ENCODE measurements around the gene SOX5.

DNA sequence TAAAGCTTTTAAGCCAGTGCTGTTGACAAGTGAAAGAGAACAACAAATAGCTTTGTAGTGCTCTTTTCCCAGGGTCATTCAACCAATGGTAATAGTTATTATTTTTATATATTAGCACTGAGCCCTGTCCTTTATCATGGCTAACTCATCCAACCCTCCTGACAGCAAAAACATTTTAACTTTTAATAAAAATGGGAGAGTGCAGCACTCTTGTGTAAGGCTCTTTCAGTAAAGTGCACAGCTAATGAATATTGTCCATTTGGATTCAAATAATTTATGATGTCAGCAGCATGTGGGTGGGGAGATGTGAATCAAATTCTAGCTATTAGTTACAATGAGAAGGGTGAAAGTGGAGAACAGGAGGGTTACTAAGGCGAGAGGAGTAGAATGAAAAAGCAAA is 185.7 kb downstream of the SOX5 start:
- TF ChIP-seq POLR2A (IDR thresholded peaks at IDR 0.05): no peak
- TF ChIP-seq, protein P1, sequence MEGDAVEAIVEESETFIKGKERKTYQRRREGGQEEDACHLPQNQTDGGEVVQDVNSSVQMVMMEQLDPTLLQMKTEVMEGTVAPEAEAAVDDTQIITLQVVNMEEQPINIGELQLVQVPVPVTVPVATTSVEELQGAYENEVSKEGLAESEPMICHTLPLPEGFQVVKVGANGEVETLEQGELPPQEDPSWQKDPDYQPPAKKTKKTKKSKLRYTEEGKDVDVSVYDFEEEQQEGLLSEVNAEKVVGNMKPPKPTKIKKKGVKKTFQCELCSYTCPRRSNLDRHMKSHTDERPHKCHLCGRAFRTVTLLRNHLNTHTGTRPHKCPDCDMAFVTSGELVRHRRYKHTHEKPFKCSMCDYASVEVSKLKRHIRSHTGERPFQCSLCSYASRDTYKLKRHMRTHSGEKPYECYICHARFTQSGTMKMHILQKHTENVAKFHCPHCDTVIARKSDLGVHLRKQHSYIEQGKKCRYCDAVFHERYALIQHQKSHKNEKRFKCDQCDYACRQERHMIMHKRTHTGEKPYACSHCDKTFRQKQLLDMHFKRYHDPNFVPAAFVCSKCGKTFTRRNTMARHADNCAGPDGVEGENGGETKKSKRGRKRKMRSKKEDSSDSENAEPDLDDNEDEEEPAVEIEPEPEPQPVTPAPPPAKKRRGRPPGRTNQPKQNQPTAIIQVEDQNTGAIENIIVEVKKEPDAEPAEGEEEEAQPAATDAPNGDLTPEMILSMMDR (IDR thresholded peaks at IDR 0.05): no peak

Measured in adrenal gland (tissue), 5 donors.